Astrocyte (in vitro differentiated cells and primary cell): ENCODE measurements around the gene TIMM29. TPM values are rescaled to one million over a fixed set of nuclear protein-coding genes. Genes with fewer than 3 reads are reported as not detected.

Experiments
- DNase-seq: peaks from one replicate; pipeline ENCODE4 v3.0.0-alpha.2; 2010; ENCODE audit warnings: low read depth
- FAIRE-seq: peaks from 2 replicates; lab custom pipeline; 2011; peaks lifted over from hg19 to GRCh38; lab: Jason Lieb, UNC
- H2AFZ ChIP-seq: 2 replicates; pipeline ENCODE4 v1.6.0; 2012; ENCODE audit warnings: low read depth, low read length, inconsistent platforms
- H3K27ac ChIP-seq: 2 replicates; pipeline ENCODE4 v1.5.1; 2011; ENCODE audit warnings: low read depth, low read length, inconsistent platforms
- H3K27me3 ChIP-seq: 2 replicates; pipeline ENCODE4 v1.6.0; 2011; ENCODE audit warnings: low read length, inconsistent platforms; ENCODE audit not compliant: insufficient read depth
- H3K36me3 ChIP-seq: 2 replicates; pipeline ENCODE4 v1.5.1; 2011; ENCODE audit warnings: low read length, inconsistent platforms; ENCODE audit not compliant: insufficient read depth
- H3K4me1 ChIP-seq: 2 replicates; pipeline ENCODE4 v1.5.1; 2011; ENCODE audit warnings: low read length, inconsistent platforms; ENCODE audit not compliant: insufficient read depth
- H3K4me2 ChIP-seq: 2 replicates; pipeline ENCODE4 v1.6.0; 2012; ENCODE audit warnings: low read length, inconsistent platforms
- H3K4me3 ChIP-seq: 2 replicates; pipeline ENCODE4 v1.5.1; 2011; ENCODE audit warnings: low read depth, mild to moderate bottlenecking, low read length, inconsistent platforms; ENCODE audit not compliant: insufficient read depth
- H3K79me2 ChIP-seq: 2 replicates; pipeline ENCODE4 v1.6.0; 2012; ENCODE audit warnings: mild to moderate bottlenecking, low read length, inconsistent platforms; ENCODE audit not compliant: insufficient read depth
- H3K9ac ChIP-seq: 2 replicates; pipeline ENCODE4 v1.6.0; 2012; ENCODE audit warnings: mild to moderate bottlenecking, low read length, inconsistent platforms
- H3K9me3 ChIP-seq: 2 replicates; pipeline ENCODE4 v1.5.1; 2012; ENCODE audit warnings: low read depth, mild to moderate bottlenecking, low read length, inconsistent platforms; ENCODE audit not compliant: insufficient read depth
- H4K20me1 ChIP-seq: 2 replicates; pipeline ENCODE4 v1.6.0; 2012; ENCODE audit warnings: low read length, inconsistent platforms; ENCODE audit not compliant: insufficient read depth
- H3K27ac Mint-ChIP-seq: one replicate; pipeline ENCODE4 v1.8.0; 2021; ENCODE audit warnings: mild to moderate bottlenecking, mixed read lengths; ENCODE audit not compliant: unreplicated experiment
- H3K27me3 Mint-ChIP-seq: one replicate; pipeline ENCODE4 v1.8.0; 2021; ENCODE audit warnings: low read depth, mixed read lengths; ENCODE audit not compliant: unreplicated experiment
- H3K36me3 Mint-ChIP-seq: one replicate; pipeline ENCODE4 v1.8.0; 2021; ENCODE audit warnings: low read depth, mixed read lengths; ENCODE audit not compliant: unreplicated experiment
- H3K4me1 Mint-ChIP-seq: one replicate; pipeline ENCODE4 v1.8.0; 2021; ENCODE audit warnings: low read depth, mixed read lengths; ENCODE audit not compliant: unreplicated experiment
- H3K4me3 Mint-ChIP-seq: one replicate; pipeline ENCODE4 v1.8.0; 2021; ENCODE audit warnings: mild to moderate bottlenecking, moderate library complexity, mixed read lengths; ENCODE audit not compliant: unreplicated experiment
- H3K9me3 Mint-ChIP-seq: one replicate; pipeline ENCODE4 v1.8.0; 2021; ENCODE audit warnings: mild to moderate bottlenecking, mixed read lengths; ENCODE audit not compliant: unreplicated experiment
- CTCF ChIP-seq: IDR thresholded peaks from 2 replicates; pipeline ENCODE4 v1.5.1; 2011; ENCODE audit warnings: low read depth, mild to moderate bottlenecking, inconsistent platforms, low read length, moderate library complexity; ENCODE audit not compliant: insufficient read depth
- EZH2 ChIP-seq: IDR thresholded peaks from 2 replicates; pipeline ENCODE4 v1.6.1; 2012; ENCODE audit warnings: mild to moderate bottlenecking, low read length, inconsistent platforms; ENCODE audit not compliant: insufficient read depth
- total RNA-seq: library from RNA; stranded (reverse); gene quantifications from 2 replicates; pipeline ENCODE4 v1.2.1, GENCODE V29; 2021

The TIMM29 gene
- total RNA-seq, 1 donor from 2014 or later, result 28.9 TPM

GRCh38 chr19:10896851-10897526 is 31.6 kb upstream of the TIMM29 start:
- no peak overlapping the region for H3K4me3 ChIP-seq
- no peaks in the 10 kb centered on the region for H3K27me3 ChIP-seq
- H3K27ac ChIP-seq, result no peak overlapping the region
- H3K4me1 Mint-ChIP-seq, result peaks cover 6% of the 10 kb centered on the region
- H2AFZ ChIP-seq, result no peak overlapping the region
- FAIRE-seq (no peak), DNase-seq (no peak)
- peaks cover 89% of the 10 kb centered on the region for H4K20me1 ChIP-seq
- no peak for TF ChIP-seq CTCF
- TF ChIP-seq EZH2, result no peak
- H3K27me3 Mint-ChIP-seq, result no peaks in the 10 kb centered on the region
- no peak overlapping the region for H3K9ac ChIP-seq
- H3K27ac Mint-ChIP-seq, result no peak overlapping the region
- no peak overlapping the region for H3K4me3 Mint-ChIP-seq
- H3K4me1 ChIP-seq, result peaks cover 13% of the 10 kb centered on the region
- H3K36me3 ChIP-seq, result no peaks in the 10 kb centered on the region
- no peak overlapping the region for H3K4me2 ChIP-seq
- H3K9me3 Mint-ChIP-seq, result no peaks in the 10 kb centered on the region
- H3K9me3 ChIP-seq, result no peaks in the 10 kb centered on the region
- H3K79me2 ChIP-seq, result peaks cover 81% of the 10 kb centered on the region
- H3K36me3 Mint-ChIP-seq, result peaks cover 3% of the 10 kb centered on the region

GRCh38 chr19:10898633-10899032 is 30.0 kb upstream of the TIMM29 start:
- Histone ChIP-seq H3K9me3 (no peaks in the 10 kb centered on the region), H3K36me3 (no peaks in the 10 kb centered on the region), H3K4me2 (no peak overlapping the region), H3K79me2 (peaks cover 85% of the 10 kb centered on the region), H2AFZ (no peak overlapping the region), H4K20me1 (peaks cover 85% of the 10 kb centered on the region), H3K27ac (no peak overlapping the region), H3K27me3 (no peaks in the 10 kb centered on the region), H3K9ac (no peak overlapping the region), H3K4me1 (peaks cover 13% of the 10 kb centered on the region), H3K4me3 (no peak overlapping the region)
- Mint-ChIP-seq H3K27me3 (no peaks in the 10 kb centered on the region), H3K36me3 (peaks cover 3% of the 10 kb centered on the region), H3K9me3 (peaks cover 5% of the 10 kb centered on the region), H3K27ac (no peak overlapping the region), H3K4me1 (peaks cover 5% of the 10 kb centered on the region), H3K4me3 (peak overlapping the region; percentile 50)
- FAIRE-seq, result no peak
- DNase-seq, result no peak
- TF ChIP-seq CTCF, result no peak
- no peak for TF ChIP-seq EZH2

- H3K36me3 Mint-ChIP-seq, result no peaks in the 10 kb centered on the region
- H3K4me3 ChIP-seq, result no peak overlapping the region
- H3K4me2 ChIP-seq, result no peak overlapping the region
- no peaks in the 10 kb centered on the region for H3K9me3 ChIP-seq
- no peak overlapping the region for H3K4me3 Mint-ChIP-seq
- no peak for FAIRE-seq
- H3K9ac ChIP-seq, result no peak overlapping the region
- TF ChIP-seq CTCF (no peak), EZH2 (no peak)
- peaks cover 85% of the 10 kb centered on the region for H3K79me2 ChIP-seq
- peaks cover 85% of the 10 kb centered on the region for H4K20me1 ChIP-seq
- no peak overlapping the region for H2AFZ ChIP-seq
- no peak for DNase-seq
- peaks cover 8% of the 10 kb centered on the region for H3K4me1 ChIP-seq
- H3K4me1 Mint-ChIP-seq, result peaks cover 5% of the 10 kb centered on the region
- peaks cover 7% of the 10 kb centered on the region for H3K9me3 Mint-ChIP-seq
- H3K27me3 Mint-ChIP-seq, result no peaks in the 10 kb centered on the region
- no peak overlapping the region for H3K27ac ChIP-seq
- H3K36me3 ChIP-seq, result no peaks in the 10 kb centered on the region
- no peak overlapping the region for H3K27ac Mint-ChIP-seq
- H3K27me3 ChIP-seq, result no peaks in the 10 kb centered on the region
Measured at GRCh38 chr19:10899151-10899653, 29.4 kb upstream of the TIMM29 start.
